ENCODE results near the gene PLA2G3.

The PLA2G3 gene

GRCh38 chr22:31085493-31085824 is 54.8 kb downstream of the PLA2G3 start:
- DNase-seq = no peak

GRCh38 chr22:31084811-31085492 is 55.4 kb downstream of the PLA2G3 start:
- DNase-seq = peak; percentile 86

Data from HCEC 1CT (cell line).